Breast epithelium (tissue), 3 donors: ENCODE results near the gene DCTN5.

Experiments used
- POLR2A ChIP-seq: fragments of 450-650 bp; IDR thresholded peaks from one replicate; pipeline ENCODE4 v1.6.1; 2016; ENCODE audit warnings: antibody characterized with exemption, mild to moderate bottlenecking, moderate library complexity
- POLR2AphosphoS5 ChIP-seq, 3 donors: sonication (generic); formaldehyde crosslinking; IDR thresholded peaks; one replicate each; pipeline ENCODE4 v1.6.1; 2017; ENCODE audit warnings: antibody characterized with exemption in 3 of 3
- TF ChIP-seq, protein P1 (sequence below), 3 donors: fragments of 450-650 bp; IDR thresholded peaks; one replicate each; pipeline ENCODE4 v1.5.1; 2016 to 2017; ENCODE audit warnings: antibody characterized with exemption in 3 of 3, mild to moderate bottlenecking in 3 of 3, moderate library complexity in 3 of 3

DNA sequence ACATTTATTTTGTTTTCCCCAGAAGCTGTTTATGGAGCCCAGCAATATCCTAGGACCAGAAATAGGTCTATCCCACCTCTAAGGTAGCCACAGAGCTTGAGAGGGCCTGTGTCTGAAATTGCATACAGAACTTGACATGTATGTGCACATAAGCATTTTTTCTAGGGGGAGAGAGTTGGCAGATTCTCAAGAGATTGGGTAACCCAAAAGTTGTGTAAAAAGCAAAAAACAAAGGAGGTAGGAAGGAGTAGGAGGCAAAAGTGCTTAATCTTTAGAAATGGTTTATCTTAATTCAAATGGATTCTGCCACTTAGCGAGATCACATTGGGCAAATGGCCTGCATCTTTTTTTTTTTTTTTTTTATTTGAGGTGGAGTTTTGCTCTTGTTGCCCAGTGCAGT, 40.9 kb downstream of the DCTN5 start:
- no peak for TF ChIP-seq POLR2A
- TF ChIP-seq, protein P1, sequence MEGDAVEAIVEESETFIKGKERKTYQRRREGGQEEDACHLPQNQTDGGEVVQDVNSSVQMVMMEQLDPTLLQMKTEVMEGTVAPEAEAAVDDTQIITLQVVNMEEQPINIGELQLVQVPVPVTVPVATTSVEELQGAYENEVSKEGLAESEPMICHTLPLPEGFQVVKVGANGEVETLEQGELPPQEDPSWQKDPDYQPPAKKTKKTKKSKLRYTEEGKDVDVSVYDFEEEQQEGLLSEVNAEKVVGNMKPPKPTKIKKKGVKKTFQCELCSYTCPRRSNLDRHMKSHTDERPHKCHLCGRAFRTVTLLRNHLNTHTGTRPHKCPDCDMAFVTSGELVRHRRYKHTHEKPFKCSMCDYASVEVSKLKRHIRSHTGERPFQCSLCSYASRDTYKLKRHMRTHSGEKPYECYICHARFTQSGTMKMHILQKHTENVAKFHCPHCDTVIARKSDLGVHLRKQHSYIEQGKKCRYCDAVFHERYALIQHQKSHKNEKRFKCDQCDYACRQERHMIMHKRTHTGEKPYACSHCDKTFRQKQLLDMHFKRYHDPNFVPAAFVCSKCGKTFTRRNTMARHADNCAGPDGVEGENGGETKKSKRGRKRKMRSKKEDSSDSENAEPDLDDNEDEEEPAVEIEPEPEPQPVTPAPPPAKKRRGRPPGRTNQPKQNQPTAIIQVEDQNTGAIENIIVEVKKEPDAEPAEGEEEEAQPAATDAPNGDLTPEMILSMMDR (IDR thresholded peaks at IDR 0.05): no peak
- no peak for TF ChIP-seq POLR2AphosphoS5 (IDR thresholded peaks at IDR 0.05)
